ENCODE results near the gene POP7.

DNA sequence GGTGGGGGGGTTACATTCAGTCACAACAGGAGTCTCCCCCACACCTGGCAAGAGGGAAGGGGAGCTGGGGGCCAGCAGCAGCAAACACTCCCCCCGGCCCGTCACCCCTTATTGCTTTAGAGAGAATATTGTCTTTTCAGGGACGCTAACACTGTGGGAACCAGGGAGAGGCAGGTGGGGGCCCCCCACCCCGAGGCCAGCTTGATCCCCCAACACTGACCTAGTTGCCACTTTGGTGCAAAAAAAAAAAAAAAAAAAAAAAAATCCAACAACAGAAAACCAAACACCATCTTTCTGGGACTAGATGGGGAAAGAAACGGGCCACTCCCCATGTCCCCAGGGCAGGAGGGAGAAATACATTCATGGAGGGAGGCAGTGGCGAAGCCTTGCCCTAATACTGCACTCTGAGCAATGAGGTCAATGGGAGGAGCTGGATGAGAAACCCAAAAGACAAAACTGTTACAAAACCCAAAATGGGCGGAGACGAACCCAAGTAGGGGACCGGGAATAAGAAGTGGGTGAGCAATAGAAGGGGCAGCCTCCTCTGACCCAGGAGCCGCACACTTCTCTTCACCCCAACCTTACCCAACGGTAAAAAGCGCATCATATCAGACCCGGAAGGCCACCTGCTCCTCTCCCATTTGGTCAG is 25.9 kb upstream of the POP7 start:
- TF ChIP-seq, protein P1, sequence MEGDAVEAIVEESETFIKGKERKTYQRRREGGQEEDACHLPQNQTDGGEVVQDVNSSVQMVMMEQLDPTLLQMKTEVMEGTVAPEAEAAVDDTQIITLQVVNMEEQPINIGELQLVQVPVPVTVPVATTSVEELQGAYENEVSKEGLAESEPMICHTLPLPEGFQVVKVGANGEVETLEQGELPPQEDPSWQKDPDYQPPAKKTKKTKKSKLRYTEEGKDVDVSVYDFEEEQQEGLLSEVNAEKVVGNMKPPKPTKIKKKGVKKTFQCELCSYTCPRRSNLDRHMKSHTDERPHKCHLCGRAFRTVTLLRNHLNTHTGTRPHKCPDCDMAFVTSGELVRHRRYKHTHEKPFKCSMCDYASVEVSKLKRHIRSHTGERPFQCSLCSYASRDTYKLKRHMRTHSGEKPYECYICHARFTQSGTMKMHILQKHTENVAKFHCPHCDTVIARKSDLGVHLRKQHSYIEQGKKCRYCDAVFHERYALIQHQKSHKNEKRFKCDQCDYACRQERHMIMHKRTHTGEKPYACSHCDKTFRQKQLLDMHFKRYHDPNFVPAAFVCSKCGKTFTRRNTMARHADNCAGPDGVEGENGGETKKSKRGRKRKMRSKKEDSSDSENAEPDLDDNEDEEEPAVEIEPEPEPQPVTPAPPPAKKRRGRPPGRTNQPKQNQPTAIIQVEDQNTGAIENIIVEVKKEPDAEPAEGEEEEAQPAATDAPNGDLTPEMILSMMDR (IDR thresholded peaks at IDR 0.05) = no peak
- TF ChIP-seq POLR2A (IDR thresholded peaks at IDR 0.05) = no peak
